ENCODE measurements around the gene GSDMA. TPM values are rescaled to one million over a fixed set of nuclear protein-coding genes. Genes with fewer than 3 reads are reported as not detected.

GSDMA gene
- total and polyA plus RNA-seq, 9 of the 15 experiments (the other 6 are each of a cell fraction or from before 2014, with no cell fraction given) = 0.04 to 0.13 (median 0.07) TPM; not detected in 2

DNA sequence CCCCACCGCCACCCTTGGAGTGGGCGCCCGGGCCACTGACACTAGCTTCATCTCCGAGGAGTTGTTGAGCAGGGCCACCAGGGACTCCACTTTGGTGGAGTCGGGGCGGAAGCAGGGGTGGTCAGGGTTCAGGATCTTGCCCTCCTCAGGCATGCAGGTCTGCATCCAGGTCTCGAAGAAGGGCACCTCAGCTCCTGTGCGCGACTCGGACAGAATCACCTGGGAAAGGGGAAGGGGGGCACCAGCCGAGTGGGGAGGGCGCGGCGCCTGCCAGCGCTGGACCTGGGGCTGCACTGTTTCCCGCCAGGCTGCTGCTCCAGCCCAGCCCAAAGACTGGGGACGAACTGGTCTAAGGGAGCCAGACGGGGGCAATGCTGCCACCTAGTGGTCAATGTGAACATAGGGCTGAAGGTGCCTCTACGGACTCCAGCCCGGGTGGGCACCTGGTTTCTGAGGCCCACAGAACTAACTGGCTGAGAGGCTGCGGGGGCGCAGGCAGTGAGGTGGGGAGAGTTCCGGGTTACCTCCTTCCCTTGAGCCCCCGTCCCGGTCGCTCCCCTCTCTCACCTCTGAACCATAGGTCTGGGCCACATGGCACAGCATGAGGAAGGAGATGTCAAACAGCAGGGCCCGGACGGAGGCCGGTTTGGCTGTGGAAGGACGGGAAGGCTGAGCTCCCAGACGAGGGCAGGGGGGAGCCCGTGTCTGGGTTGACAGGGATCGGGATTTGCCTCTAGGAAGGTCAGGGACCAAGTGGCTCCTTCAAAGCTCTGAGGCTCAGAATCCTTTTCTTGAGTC lies 64.2 kb downstream of the GSDMA start (continued):
- TF ChIP-seq, protein P1, sequence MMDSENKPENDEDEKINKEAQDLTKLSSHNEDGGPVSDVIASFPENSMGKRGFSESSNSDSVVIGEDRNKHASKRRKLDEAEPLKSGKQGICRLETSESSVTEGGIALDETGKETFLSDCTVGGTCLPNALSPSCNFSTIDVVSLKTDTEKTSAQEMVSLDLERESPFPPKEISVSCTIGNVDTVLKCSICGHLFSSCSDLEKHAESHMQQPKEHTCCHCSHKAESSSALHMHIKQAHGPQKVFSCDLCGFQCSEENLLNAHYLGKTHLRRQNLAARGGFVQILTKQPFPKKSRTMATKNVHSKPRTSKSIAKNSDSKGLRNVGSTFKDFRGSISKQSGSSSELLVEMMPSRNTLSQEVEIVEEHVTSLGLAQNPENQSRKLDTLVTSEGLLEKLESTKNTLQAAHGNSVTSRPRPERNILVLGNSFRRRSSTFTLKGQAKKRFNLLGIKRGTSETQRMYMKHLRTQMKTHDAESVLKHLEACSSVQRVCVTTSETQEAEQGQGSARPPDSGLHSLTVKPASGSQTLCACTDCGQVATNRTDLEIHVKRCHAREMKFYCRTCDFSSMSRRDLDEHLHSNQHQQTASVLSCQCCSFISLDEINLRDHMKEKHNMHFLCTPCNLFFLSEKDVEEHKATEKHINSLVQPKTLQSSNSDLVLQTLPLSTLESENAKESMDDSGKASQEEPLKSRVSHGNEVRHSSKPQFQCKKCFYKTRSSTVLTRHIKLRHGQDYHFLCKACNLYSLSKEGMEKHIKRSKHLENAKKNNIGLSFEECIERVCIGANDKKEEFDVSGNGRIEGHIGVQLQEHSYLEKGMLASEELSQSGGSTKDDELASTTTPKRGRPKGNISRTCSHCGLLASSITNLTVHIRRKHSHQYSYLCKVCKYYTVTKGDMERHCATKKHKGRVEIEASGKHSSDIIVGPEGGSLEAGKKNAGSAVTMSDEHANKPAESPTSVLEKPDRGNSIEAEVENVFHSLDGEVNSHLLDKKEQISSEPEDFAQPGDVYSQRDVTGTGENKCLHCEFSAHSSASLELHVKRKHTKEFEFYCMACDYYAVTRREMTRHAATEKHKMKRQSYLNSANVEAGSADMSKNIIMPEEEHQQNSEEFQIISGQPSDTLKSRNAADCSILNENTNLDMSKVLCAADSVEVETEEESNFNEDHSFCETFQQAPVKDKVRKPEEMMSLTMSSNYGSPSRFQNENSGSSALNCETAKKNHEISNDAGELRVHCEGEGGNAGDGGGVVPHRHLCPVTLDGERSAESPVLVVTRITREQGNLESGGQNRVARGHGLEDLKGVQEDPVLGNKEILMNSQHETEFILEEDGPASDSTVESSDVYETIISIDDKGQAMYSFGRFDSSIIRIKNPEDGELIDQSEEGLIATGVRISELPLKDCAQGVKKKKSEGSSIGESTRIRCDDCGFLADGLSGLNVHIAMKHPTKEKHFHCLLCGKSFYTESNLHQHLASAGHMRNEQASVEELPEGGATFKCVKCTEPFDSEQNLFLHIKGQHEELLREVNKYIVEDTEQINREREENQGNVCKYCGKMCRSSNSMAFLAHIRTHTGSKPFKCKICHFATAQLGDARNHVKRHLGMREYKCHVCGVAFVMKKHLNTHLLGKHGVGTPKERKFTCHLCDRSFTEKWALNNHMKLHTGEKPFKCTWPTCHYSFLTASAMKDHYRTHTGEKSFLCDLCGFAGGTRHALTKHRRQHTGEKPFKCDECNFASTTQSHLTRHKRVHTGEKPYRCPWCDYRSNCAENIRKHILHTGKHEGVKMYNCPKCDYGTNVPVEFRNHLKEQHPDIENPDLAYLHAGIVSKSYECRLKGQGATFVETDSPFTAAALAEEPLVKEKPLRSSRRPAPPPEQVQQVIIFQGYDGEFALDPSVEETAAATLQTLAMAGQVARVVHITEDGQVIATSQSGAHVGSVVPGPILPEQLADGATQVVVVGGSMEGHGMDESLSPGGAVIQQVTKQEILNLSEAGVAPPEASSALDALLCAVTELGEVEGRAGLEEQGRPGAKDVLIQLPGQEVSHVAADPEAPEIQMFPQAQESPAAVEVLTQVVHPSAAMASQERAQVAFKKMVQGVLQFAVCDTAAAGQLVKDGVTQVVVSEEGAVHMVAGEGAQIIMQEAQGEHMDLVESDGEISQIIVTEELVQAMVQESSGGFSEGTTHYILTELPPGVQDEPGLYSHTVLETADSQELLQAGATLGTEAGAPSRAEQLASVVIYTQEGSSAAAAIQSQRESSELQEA (IDR thresholded peaks at IDR 0.05; ENCODE audit: low read depth) = no peak
- TF ChIP-seq, protein P2, sequence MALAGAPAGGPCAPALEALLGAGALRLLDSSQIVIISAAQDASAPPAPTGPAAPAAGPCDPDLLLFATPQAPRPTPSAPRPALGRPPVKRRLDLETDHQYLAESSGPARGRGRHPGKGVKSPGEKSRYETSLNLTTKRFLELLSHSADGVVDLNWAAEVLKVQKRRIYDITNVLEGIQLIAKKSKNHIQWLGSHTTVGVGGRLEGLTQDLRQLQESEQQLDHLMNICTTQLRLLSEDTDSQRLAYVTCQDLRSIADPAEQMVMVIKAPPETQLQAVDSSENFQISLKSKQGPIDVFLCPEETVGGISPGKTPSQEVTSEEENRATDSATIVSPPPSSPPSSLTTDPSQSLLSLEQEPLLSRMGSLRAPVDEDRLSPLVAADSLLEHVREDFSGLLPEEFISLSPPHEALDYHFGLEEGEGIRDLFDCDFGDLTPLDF (CRISPR knock-in tag; IDR thresholded peaks at IDR 0.05) = no peak
- TF ChIP-seq, protein P3, sequence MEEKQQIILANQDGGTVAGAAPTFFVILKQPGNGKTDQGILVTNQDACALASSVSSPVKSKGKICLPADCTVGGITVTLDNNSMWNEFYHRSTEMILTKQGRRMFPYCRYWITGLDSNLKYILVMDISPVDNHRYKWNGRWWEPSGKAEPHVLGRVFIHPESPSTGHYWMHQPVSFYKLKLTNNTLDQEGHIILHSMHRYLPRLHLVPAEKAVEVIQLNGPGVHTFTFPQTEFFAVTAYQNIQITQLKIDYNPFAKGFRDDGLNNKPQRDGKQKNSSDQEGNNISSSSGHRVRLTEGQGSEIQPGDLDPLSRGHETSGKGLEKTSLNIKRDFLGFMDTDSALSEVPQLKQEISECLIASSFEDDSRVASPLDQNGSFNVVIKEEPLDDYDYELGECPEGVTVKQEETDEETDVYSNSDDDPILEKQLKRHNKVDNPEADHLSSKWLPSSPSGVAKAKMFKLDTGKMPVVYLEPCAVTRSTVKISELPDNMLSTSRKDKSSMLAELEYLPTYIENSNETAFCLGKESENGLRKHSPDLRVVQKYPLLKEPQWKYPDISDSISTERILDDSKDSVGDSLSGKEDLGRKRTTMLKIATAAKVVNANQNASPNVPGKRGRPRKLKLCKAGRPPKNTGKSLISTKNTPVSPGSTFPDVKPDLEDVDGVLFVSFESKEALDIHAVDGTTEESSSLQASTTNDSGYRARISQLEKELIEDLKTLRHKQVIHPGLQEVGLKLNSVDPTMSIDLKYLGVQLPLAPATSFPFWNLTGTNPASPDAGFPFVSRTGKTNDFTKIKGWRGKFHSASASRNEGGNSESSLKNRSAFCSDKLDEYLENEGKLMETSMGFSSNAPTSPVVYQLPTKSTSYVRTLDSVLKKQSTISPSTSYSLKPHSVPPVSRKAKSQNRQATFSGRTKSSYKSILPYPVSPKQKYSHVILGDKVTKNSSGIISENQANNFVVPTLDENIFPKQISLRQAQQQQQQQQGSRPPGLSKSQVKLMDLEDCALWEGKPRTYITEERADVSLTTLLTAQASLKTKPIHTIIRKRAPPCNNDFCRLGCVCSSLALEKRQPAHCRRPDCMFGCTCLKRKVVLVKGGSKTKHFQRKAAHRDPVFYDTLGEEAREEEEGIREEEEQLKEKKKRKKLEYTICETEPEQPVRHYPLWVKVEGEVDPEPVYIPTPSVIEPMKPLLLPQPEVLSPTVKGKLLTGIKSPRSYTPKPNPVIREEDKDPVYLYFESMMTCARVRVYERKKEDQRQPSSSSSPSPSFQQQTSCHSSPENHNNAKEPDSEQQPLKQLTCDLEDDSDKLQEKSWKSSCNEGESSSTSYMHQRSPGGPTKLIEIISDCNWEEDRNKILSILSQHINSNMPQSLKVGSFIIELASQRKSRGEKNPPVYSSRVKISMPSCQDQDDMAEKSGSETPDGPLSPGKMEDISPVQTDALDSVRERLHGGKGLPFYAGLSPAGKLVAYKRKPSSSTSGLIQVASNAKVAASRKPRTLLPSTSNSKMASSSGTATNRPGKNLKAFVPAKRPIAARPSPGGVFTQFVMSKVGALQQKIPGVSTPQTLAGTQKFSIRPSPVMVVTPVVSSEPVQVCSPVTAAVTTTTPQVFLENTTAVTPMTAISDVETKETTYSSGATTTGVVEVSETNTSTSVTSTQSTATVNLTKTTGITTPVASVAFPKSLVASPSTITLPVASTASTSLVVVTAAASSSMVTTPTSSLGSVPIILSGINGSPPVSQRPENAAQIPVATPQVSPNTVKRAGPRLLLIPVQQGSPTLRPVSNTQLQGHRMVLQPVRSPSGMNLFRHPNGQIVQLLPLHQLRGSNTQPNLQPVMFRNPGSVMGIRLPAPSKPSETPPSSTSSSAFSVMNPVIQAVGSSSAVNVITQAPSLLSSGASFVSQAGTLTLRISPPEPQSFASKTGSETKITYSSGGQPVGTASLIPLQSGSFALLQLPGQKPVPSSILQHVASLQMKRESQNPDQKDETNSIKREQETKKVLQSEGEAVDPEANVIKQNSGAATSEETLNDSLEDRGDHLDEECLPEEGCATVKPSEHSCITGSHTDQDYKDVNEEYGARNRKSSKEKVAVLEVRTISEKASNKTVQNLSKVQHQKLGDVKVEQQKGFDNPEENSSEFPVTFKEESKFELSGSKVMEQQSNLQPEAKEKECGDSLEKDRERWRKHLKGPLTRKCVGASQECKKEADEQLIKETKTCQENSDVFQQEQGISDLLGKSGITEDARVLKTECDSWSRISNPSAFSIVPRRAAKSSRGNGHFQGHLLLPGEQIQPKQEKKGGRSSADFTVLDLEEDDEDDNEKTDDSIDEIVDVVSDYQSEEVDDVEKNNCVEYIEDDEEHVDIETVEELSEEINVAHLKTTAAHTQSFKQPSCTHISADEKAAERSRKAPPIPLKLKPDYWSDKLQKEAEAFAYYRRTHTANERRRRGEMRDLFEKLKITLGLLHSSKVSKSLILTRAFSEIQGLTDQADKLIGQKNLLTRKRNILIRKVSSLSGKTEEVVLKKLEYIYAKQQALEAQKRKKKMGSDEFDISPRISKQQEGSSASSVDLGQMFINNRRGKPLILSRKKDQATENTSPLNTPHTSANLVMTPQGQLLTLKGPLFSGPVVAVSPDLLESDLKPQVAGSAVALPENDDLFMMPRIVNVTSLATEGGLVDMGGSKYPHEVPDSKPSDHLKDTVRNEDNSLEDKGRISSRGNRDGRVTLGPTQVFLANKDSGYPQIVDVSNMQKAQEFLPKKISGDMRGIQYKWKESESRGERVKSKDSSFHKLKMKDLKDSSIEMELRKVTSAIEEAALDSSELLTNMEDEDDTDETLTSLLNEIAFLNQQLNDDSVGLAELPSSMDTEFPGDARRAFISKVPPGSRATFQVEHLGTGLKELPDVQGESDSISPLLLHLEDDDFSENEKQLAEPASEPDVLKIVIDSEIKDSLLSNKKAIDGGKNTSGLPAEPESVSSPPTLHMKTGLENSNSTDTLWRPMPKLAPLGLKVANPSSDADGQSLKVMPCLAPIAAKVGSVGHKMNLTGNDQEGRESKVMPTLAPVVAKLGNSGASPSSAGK (IDR thresholded peaks at IDR 0.05) = no peak

All from K562 (cell line).